SU-DHL-6 (cell line): ENCODE results near the gene KRT36.

Experiments used
- H2AFZ ChIP-seq: fragments of 200-600 bp; sonication (generic); 2 replicates; pipeline ENCODE4 v1.6.1; 2014; ENCODE audit warnings: low read depth, mild to moderate bottlenecking, moderate library complexity, mixed read lengths, antibody characterized with exemption, low read length; ENCODE audit not compliant: severe bottlenecking
- H3F3A ChIP-seq: fragments of 200-600 bp; shearing (Covaris generic); 2 replicates; pipeline ENCODE4 v1.6.0; 2016; ENCODE audit warnings: antibody characterized with exemption, mild to moderate bottlenecking; ENCODE audit not compliant: insufficient read depth
- H3K27ac ChIP-seq: fragments of 200-600 bp; sonication (generic); 2 replicates; pipeline ENCODE4 v1.5.1; 2016; ENCODE audit warnings: low read depth, mild to moderate bottlenecking, low read length, moderate library complexity, mixed read lengths
- H3K27me3 ChIP-seq: fragments of 200-600 bp; sonication (generic), shearing (Covaris generic); 2 replicates; pipeline ENCODE4 v1.6.0; 2014; ENCODE audit warnings: mild to moderate bottlenecking, low read length
- H3K36me3 ChIP-seq: fragments of 200-600 bp; sonication (generic); 2 replicates; pipeline ENCODE4 v1.6.1; 2014; ENCODE audit warnings: mild to moderate bottlenecking, low read length, mixed read lengths
- H3K4me2 ChIP-seq: fragments of 300-600, 200-600 bp; shearing (Covaris generic), sonication (generic); 2 replicates; pipeline ENCODE4 v1.6.0; 2014; ENCODE audit warnings: low read length, low read depth, mild to moderate bottlenecking; ENCODE audit not compliant: poor library complexity, severe bottlenecking
- H3K4me3 ChIP-seq: fragments of 200-600 bp; sonication (generic); 2 replicates; pipeline ENCODE4 v1.5.1; 2014; ENCODE audit warnings: antibody characterized with exemption, low read length, mild to moderate bottlenecking, mixed read lengths; ENCODE audit not compliant: insufficient read depth, poor library complexity, severe bottlenecking
- H3K79me2 ChIP-seq: fragments of 200-600 bp; sonication (generic); 2 replicates; pipeline ENCODE4 v1.6.1; 2014; ENCODE audit warnings: mild to moderate bottlenecking, low read length, moderate library complexity; ENCODE audit not compliant: insufficient read depth
- H3K9ac ChIP-seq: fragments of 200-600 bp; sonication (generic); 2 replicates; pipeline ENCODE4 v1.7.0; 2014; ENCODE audit warnings: mild to moderate bottlenecking, low read length
- H3K9me2 ChIP-seq: fragments of 200-600 bp; sonication (generic); replicated peaks from 2 replicates; pipeline ENCODE4 v1.6.1; 2014; ENCODE audit warnings: low read length; ENCODE audit not compliant: insufficient read depth
- H3K9me3 ChIP-seq: fragments of 200-600 bp; sonication (generic); 2 replicates; pipeline ENCODE4 v1.6.1; 2014; ENCODE audit warnings: low read length, mixed read lengths; ENCODE audit not compliant: insufficient read depth
- H4K20me1 ChIP-seq: fragments of 200-600 bp; sonication (generic); 2 replicates; pipeline ENCODE4 v1.6.1; 2014; ENCODE audit warnings: low read depth, mild to moderate bottlenecking, antibody characterized with exemption, low read length, moderate library complexity, mixed read lengths
- CTCF ChIP-seq: fragments of 200-600 bp; sonication (generic); IDR thresholded peaks from one replicate; pipeline ENCODE4 v1.5.1; 2017; ENCODE audit warnings: antibody characterized with exemption, mild to moderate bottlenecking, low read length, moderate library complexity; ENCODE audit not compliant: insufficient read depth, poor library complexity, severe bottlenecking
- EZH2phosphoT487 ChIP-seq: fragments of 200-600 bp; sonication (generic), shearing (Covaris generic); conservative IDR thresholded peaks from 2 replicates; pipeline ENCODE4 v1.6.1; 2018; ENCODE audit warnings: mild to moderate bottlenecking, antibody characterized with exemption, low read length, moderate library complexity, mixed read lengths

The KRT36 gene

GRCh38 chr17:41439375-41439774 is 50.3 kb downstream of the KRT36 start:
- Histone ChIP-seq H3K9ac (no peak overlapping the region), H3K36me3 (no peaks in the 10 kb centered on the region), H2AFZ (no peak overlapping the region), H3K9me3 (no peaks in the 10 kb centered on the region), H3K27me3 (no peaks in the 10 kb centered on the region), H3F3A (no peaks in the 10 kb centered on the region), H3K79me2 (no peaks in the 10 kb centered on the region), H3K27ac (no peak overlapping the region), H3K4me3 (no peak overlapping the region), H4K20me1 (no peaks in the 10 kb centered on the region), H3K9me2 (no peaks in the 10 kb centered on the region), H3K4me2 (no peak overlapping the region)
- TF ChIP-seq CTCF = no peak
- no peak for TF ChIP-seq EZH2phosphoT487

- TF ChIP-seq CTCF (no peak), EZH2phosphoT487 (no peak)
- H4K20me1 ChIP-seq = no peaks in the 10 kb centered on the region
- no peaks in the 10 kb centered on the region for H3K9me3 ChIP-seq
These were observed 51.9 kb downstream of the KRT36 start for GRCh38 chr17:41437769-41438168.

GRCh38 chr17:41437254-41437653 is 52.5 kb downstream of the KRT36 start:
- H3K4me3 ChIP-seq = no peak overlapping the region
- no peaks in the 10 kb centered on the region for H3F3A ChIP-seq
- no peaks in the 10 kb centered on the region for H4K20me1 ChIP-seq
- no peak for TF ChIP-seq CTCF
- TF ChIP-seq EZH2phosphoT487 = no peak
- no peak overlapping the region for H2AFZ ChIP-seq
- H3K27ac ChIP-seq = no peak overlapping the region
- no peak overlapping the region for H3K9ac ChIP-seq
- no peaks in the 10 kb centered on the region for H3K9me2 ChIP-seq
- no peaks in the 10 kb centered on the region for H3K36me3 ChIP-seq
- no peaks in the 10 kb centered on the region for H3K79me2 ChIP-seq
- H3K9me3 ChIP-seq = no peaks in the 10 kb centered on the region
- no peak overlapping the region for H3K4me2 ChIP-seq
- no peaks in the 10 kb centered on the region for H3K27me3 ChIP-seq

More at GRCh38 chr17:41437769-41438168, 51.9 kb downstream of the KRT36 start:
- Histone ChIP-seq H3K27ac (no peak overlapping the region), H3K36me3 (no peaks in the 10 kb centered on the region), H3K4me3 (no peak overlapping the region), H3K79me2 (no peaks in the 10 kb centered on the region), H3F3A (no peaks in the 10 kb centered on the region), H3K27me3 (no peaks in the 10 kb centered on the region), H3K4me2 (no peak overlapping the region), H3K9ac (no peak overlapping the region), H2AFZ (no peak overlapping the region), H3K9me2 (no peaks in the 10 kb centered on the region)
